ENCODE measurements around the gene GCC2. TPM values are rescaled to one million over a fixed set of nuclear protein-coding genes. Genes with fewer than 3 reads are reported as not detected.

The GCC2 gene
- total RNA-seq, 2 donors from 2014 or later, result 57.0 to 59.9 TPM

GRCh38 chr2:108436976-108437375, 12.0 kb upstream of the GCC2 start:
- Histone ChIP-seq H3K36me3 (ENCODE audit: control insufficient read depth, insufficient read depth, low read length) (no peaks in the 10 kb centered on the region), H3K4me3 (ENCODE audit: low read length) (no peak overlapping the region), H3K27me3 (ENCODE audit: control insufficient read depth, insufficient read depth, low read length, poor library complexity, severe bottlenecking) (no peaks in the 10 kb centered on the region), H3K27ac (ENCODE audit: low read depth, low read length) (no peak overlapping the region), H3K9ac (ENCODE audit: extremely low read depth, low read length, poor library complexity, severe bottlenecking) (no peak overlapping the region), H3K4me1 (ENCODE audit: control insufficient read depth, insufficient read depth, low read length) (no peaks in the 10 kb centered on the region), H3K9me3 (ENCODE audit: control insufficient read depth, low read length) (no peaks in the 10 kb centered on the region)
- Mint-ChIP-seq H3K27me3 (ENCODE audit: insufficient read depth) (no peaks in the 10 kb centered on the region), H3K4me1 (no peaks in the 10 kb centered on the region), H3K9me3 (peaks cover 11% of the 10 kb centered on the region), H3K27ac (no peak overlapping the region), H3K36me3 (ENCODE audit: low read depth) (no peaks in the 10 kb centered on the region), H3K4me3 (no peak overlapping the region)
- no peak for DNase-seq
- no peak for TF ChIP-seq CTCF (conservative IDR thresholded peaks at IDR 0.05)
- 33 to 38% methylated on average over 1 of the region's 1 CpG for WGBS, 2 experiments (ENCODE audit: insufficient coverage in 1 of 2, insufficient read length in 1 of 2)

GRCh38 chr2:108441712-108442111, 7.3 kb upstream of the GCC2 start:
- H3K9ac ChIP-seq (ENCODE audit: extremely low read depth, low read length, poor library complexity, severe bottlenecking), result no peak overlapping the region
- no peak for DNase-seq
- no peaks in the 10 kb centered on the region for H3K36me3 ChIP-seq (ENCODE audit: control insufficient read depth, insufficient read depth, low read length)
- no peaks in the 10 kb centered on the region for H3K4me1 ChIP-seq (ENCODE audit: control insufficient read depth, insufficient read depth, low read length)
- H3K9me3 ChIP-seq (ENCODE audit: control insufficient read depth, low read length), result no peaks in the 10 kb centered on the region
- H3K27me3 Mint-ChIP-seq (ENCODE audit: insufficient read depth), result no peaks in the 10 kb centered on the region
- H3K4me3 Mint-ChIP-seq, result no peak overlapping the region
- WGBS, 2 experiments (ENCODE audit: insufficient coverage in 1 of 2, insufficient read length in 1 of 2), result 100% methylated on average over 1 of the region's 2 CpGs; no CpG with 5 or more reads in 1 of the 2 experiments
- no peaks in the 10 kb centered on the region for H3K9me3 Mint-ChIP-seq
- TF ChIP-seq CTCF (conservative IDR thresholded peaks at IDR 0.05), result no peak
- no peak overlapping the region for H3K4me3 ChIP-seq (ENCODE audit: low read length)
- no peaks in the 10 kb centered on the region for H3K36me3 Mint-ChIP-seq (ENCODE audit: low read depth)
- no peaks in the 10 kb centered on the region for H3K4me1 Mint-ChIP-seq
- no peak overlapping the region for H3K27ac ChIP-seq (ENCODE audit: low read depth, low read length)
- H3K27me3 ChIP-seq (ENCODE audit: control insufficient read depth, insufficient read depth, low read length, poor library complexity, severe bottlenecking), result no peaks in the 10 kb centered on the region
- H3K27ac Mint-ChIP-seq, result no peak overlapping the region

- Mint-ChIP-seq H3K4me1 (peaks cover 13% of the 10 kb centered on the region), H3K36me3 (ENCODE audit: low read depth) (no peaks in the 10 kb centered on the region), H3K27me3 (ENCODE audit: insufficient read depth) (no peaks in the 10 kb centered on the region), H3K9me3 (no peaks in the 10 kb centered on the region), H3K27ac (no peak overlapping the region), H3K4me3 (no peak overlapping the region)
- no peaks in the 10 kb centered on the region for H3K9me3 ChIP-seq (ENCODE audit: control insufficient read depth, low read length)
- H3K27me3 ChIP-seq (ENCODE audit: control insufficient read depth, insufficient read depth, low read length, poor library complexity, severe bottlenecking), result no peaks in the 10 kb centered on the region
- peak; percentile 53 for DNase-seq
- no peaks in the 10 kb centered on the region for H3K36me3 ChIP-seq (ENCODE audit: control insufficient read depth, insufficient read depth, low read length)
- no peaks in the 10 kb centered on the region for H3K4me1 ChIP-seq (ENCODE audit: control insufficient read depth, insufficient read depth, low read length)
- H3K9ac ChIP-seq (ENCODE audit: extremely low read depth, low read length, poor library complexity, severe bottlenecking), result no peak overlapping the region
- TF ChIP-seq CTCF (conservative IDR thresholded peaks at IDR 0.05), result no peak
- WGBS, 2 experiments (ENCODE audit: insufficient coverage in 1 of 2, insufficient read length in 1 of 2), result 67 to 95% methylated on average over 1 of the region's 1 CpG
- H3K27ac ChIP-seq (ENCODE audit: low read depth, low read length), result no peak overlapping the region
- H3K4me3 ChIP-seq (ENCODE audit: low read length), result no peak overlapping the region
Observed at GRCh38 chr2:108444941-108445840, 3.8 kb upstream of the GCC2 start.
